ENCODE results near the gene TRIO. TPM values are rescaled to one million over a fixed set of nuclear protein-coding genes. Genes with fewer than 3 reads are reported as not detected.

Gene TRIO
- total and polyA plus RNA-seq, 10 of the 15 experiments (the other 5 are each of a cell fraction or from before 2014, with no cell fraction given), result 5.1 to 96.4 (median 44.6) TPM

DNA sequence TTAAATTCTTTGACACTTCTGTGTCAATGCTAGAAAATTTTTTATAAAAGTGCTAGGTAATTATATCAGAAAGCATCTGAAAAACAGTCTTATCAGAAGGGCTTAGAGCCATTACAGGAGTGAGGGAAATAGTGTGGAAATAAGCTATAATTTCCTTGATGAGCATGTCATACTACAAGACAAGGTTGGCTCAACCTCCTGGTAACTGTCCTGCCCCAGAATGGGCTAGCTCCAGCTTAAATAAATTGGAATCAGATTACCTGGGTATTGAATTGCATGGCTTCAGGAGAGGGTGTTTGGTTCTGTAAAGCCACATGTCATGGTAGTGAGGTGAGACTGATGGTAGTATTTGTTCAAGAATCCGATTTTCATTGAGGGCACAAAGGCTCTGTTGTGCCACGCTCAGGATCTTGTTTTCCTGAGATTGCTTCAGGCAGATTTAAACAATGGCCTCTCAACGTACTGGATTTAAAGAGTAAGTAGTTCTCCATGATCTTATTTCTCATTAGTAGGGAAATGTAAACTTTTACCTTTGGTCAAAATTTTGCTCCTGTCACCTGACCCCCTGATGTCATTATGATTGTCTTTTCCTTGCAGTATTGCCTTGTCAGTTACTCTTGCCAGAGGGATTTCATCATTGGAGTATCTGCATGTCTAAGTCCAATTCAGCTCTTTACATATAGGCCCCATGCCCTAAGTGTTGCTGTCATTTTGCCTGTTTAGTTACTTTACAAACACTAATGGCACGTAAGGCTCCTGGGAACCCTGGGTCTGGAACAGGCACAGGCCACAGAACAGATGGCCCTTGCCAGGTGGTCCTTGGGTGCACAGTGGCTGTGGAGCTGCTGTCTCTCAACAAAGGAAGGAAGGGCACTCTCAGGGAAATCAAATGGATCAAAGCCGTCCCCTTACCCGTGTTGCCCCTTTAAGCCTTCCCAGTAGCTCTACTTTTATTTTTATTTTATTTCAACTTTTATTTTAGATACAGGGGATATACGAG lies 21.3 kb downstream of the TRIO start (continued):
- TF ChIP-seq, protein P1, sequence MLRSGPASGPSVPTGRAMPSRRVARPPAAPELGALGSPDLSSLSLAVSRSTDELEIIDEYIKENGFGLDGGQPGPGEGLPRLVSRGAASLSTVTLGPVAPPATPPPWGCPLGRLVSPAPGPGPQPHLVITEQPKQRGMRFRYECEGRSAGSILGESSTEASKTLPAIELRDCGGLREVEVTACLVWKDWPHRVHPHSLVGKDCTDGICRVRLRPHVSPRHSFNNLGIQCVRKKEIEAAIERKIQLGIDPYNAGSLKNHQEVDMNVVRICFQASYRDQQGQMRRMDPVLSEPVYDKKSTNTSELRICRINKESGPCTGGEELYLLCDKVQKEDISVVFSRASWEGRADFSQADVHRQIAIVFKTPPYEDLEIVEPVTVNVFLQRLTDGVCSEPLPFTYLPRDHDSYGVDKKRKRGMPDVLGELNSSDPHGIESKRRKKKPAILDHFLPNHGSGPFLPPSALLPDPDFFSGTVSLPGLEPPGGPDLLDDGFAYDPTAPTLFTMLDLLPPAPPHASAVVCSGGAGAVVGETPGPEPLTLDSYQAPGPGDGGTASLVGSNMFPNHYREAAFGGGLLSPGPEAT (IDR thresholded peaks at IDR 0.05; ENCODE audit: low read depth), result no peak
- no peak for TF ChIP-seq KAT2A (conservative IDR thresholded peaks at IDR 0.05; ENCODE audit: control insufficient read depth, low read depth, low read length)
- TF ChIP-seq, protein P2, sequence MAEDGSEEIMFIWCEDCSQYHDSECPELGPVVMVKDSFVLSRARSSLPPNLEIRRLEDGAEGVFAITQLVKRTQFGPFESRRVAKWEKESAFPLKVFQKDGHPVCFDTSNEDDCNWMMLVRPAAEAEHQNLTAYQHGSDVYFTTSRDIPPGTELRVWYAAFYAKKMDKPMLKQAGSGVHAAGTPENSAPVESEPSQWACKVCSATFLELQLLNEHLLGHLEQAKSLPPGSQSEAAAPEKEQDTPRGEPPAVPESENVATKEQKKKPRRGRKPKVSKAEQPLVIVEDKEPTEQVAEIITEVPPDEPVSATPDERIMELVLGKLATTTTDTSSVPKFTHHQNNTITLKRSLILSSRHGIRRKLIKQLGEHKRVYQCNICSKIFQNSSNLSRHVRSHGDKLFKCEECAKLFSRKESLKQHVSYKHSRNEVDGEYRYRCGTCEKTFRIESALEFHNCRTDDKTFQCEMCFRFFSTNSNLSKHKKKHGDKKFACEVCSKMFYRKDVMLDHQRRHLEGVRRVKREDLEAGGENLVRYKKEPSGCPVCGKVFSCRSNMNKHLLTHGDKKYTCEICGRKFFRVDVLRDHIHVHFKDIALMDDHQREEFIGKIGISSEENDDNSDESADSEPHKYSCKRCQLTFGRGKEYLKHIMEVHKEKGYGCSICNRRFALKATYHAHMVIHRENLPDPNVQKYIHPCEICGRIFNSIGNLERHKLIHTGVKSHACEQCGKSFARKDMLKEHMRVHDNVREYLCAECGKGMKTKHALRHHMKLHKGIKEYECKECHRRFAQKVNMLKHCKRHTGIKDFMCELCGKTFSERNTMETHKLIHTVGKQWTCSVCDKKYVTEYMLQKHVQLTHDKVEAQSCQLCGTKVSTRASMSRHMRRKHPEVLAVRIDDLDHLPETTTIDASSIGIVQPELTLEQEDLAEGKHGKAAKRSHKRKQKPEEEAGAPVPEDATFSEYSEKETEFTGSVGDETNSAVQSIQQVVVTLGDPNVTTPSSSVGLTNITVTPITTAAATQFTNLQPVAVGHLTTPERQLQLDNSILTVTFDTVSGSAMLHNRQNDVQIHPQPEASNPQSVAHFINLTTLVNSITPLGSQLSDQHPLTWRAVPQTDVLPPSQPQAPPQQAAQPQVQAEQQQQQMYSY (CRISPR knock-in tag; IDR thresholded peaks at IDR 0.05), result no peak
- TF ChIP-seq, protein P3, sequence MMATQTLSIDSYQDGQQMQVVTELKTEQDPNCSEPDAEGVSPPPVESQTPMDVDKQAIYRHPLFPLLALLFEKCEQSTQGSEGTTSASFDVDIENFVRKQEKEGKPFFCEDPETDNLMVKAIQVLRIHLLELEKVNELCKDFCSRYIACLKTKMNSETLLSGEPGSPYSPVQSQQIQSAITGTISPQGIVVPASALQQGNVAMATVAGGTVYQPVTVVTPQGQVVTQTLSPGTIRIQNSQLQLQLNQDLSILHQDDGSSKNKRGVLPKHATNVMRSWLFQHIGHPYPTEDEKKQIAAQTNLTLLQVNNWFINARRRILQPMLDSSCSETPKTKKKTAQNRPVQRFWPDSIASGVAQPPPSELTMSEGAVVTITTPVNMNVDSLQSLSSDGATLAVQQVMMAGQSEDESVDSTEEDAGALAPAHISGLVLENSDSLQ (IDR thresholded peaks at IDR 0.05), result no peak
